Endothelial cell of umbilical vein (primary cell): Measurements from ENCODE around the gene DRC7. TPM values are rescaled to one million over a fixed set of nuclear protein-coding genes. Genes with fewer than 3 reads are reported as not detected.

Experiments
- BruUV-seq: library from RNA; stranded (reverse); fragments of 400-500 nt; replicated peaks from 2 replicates; lab custom pipeline; 2021; lab: Mats Ljungman, UMichigan
- CTCF ChIA-PET: fragments of 300-600, 350-600 bp; sonication (Branson Sonifier 250); formaldehyde crosslinking; loops from one replicate; lab custom pipeline; 2021; ENCODE audit warnings: antibody characterized with exemption, inconsistent platforms; lab: Charles Lee
- POLR2A ChIA-PET: fragments of 300-600, 350-600 bp; sonication (Branson Sonifier 250); formaldehyde crosslinking; loops from one replicate; lab custom pipeline; 2021; ENCODE audit warnings: antibody characterized with exemption, inconsistent platforms; lab: Charles Lee
- DNase-seq: peaks from one replicate; pipeline ENCODE4 v3.0.0-alpha.2; 2011; ENCODE audit warnings: low read depth, low spot score
- FAIRE-seq: peaks from 2 replicates; lab custom pipeline; 2011; peaks lifted over from hg19 to GRCh38; lab: Jason Lieb, UNC
- H2AFZ ChIP-seq: 2 replicates; pipeline ENCODE4 v1.6.0; 2012; ENCODE audit warnings: low read depth, low read length, control low read depth, inconsistent platforms
- H3K27ac ChIP-seq: 2 replicates; pipeline ENCODE4 v1.5.1; 2011; ENCODE audit warnings: low read depth, mild to moderate bottlenecking, control low read depth, low read length, moderate library complexity; ENCODE audit not compliant: insufficient read depth
- H3K27me3 ChIP-seq, 2 experiments: 2 replicates each; pipeline versions ENCODE4 v1.6.0 to v1.6.1; 2011; ENCODE audit warnings: low read length in 2 of 2, mixed read lengths in 1 of 2; ENCODE audit not compliant: control insufficient read depth in 2 of 2, insufficient read depth in 2 of 2
- H3K36me3 ChIP-seq, 2 experiments: 2 replicates in 1 of 2; 3 replicates in 1 of 2; pipeline ENCODE4 v1.5.1; 2011; ENCODE audit warnings: low read length in 2 of 2, mild to moderate bottlenecking in 1 of 2, moderate library complexity in 1 of 2; ENCODE audit not compliant: control insufficient read depth in 2 of 2, insufficient read depth in 2 of 2; ENCODE audit errors: extremely low read depth in 1 of 2
- H3K4me1 ChIP-seq: 3 replicates; pipeline ENCODE4 v1.5.1; 2011; ENCODE audit warnings: mild to moderate bottlenecking, low read length; ENCODE audit not compliant: control insufficient read depth, insufficient read depth; ENCODE audit errors: extremely low read depth
- H3K4me2 ChIP-seq: 2 replicates; pipeline ENCODE4 v1.6.1; 2011; ENCODE audit warnings: low read length, control low read depth, mixed read lengths; ENCODE audit not compliant: insufficient read depth
- H3K4me3 ChIP-seq, 3 experiments: fragments of 200-600 bp in 1 of 3; sonication (generic), shearing (Covaris generic) in 1 of 3; replicated peaks in 1 of 3; 2 replicates each; pipeline ENCODE4 v1.5.1; 2011 to 2016; ENCODE audit warnings: control low read depth in 3 of 3, low read length in 3 of 3, mild to moderate bottlenecking in 2 of 3, inconsistent platforms in 1 of 3, low read depth in 1 of 3, moderate library complexity in 1 of 3; ENCODE audit not compliant: insufficient read depth in 1 of 3
- H3K79me2 ChIP-seq: 2 replicates; pipeline ENCODE4 v1.6.0; 2012; ENCODE audit warnings: low read length, inconsistent platforms; ENCODE audit not compliant: control insufficient read depth, insufficient read depth
- H3K9ac ChIP-seq: replicated peaks from 2 replicates; pipeline ENCODE3; 2011; ENCODE audit warnings: low read length, control low read depth; ENCODE audit not compliant: insufficient read depth; ENCODE audit errors: extremely low read depth
- H3K9me1 ChIP-seq: replicated peaks from 3 replicates; pipeline ENCODE4 v1.6.0; 2011; ENCODE audit warnings: mild to moderate bottlenecking, low read length; ENCODE audit not compliant: control insufficient read depth, insufficient read depth; ENCODE audit errors: extremely low read depth
- H3K9me3 ChIP-seq: replicated peaks from 2 replicates; pipeline ENCODE4 v1.5.1; 2012; ENCODE audit warnings: low read length, inconsistent platforms; ENCODE audit not compliant: control insufficient read depth, insufficient read depth
- H4K20me1 ChIP-seq: replicated peaks from 2 replicates; pipeline ENCODE3; 2011; ENCODE audit warnings: mild to moderate bottlenecking, low read length; ENCODE audit not compliant: control insufficient read depth, insufficient read depth; ENCODE audit errors: extremely low read depth
- EZH2 ChIP-seq: IDR thresholded peaks from 2 replicates; pipeline ENCODE4 v1.6.1; 2012; ENCODE audit warnings: borderline replicate concordance, low read depth, mild to moderate bottlenecking, moderate library complexity, low read length, inconsistent platforms; ENCODE audit not compliant: severe bottlenecking
- FOS ChIP-seq: IDR thresholded peaks from 2 replicates; pipeline ENCODE4 v1.6.1; 2011; ENCODE audit warnings: mild to moderate bottlenecking, low read length, moderate library complexity, borderline replicate concordance; ENCODE audit not compliant: insufficient read depth
- GATA2 ChIP-seq: IDR thresholded peaks from 2 replicates; pipeline ENCODE4 v1.7.0; 2011; ENCODE audit warnings: low read depth, mild to moderate bottlenecking, moderate library complexity, mixed read lengths, low read length; ENCODE audit not compliant: insufficient read length, insufficient read depth
- JUN ChIP-seq: IDR thresholded peaks from 2 replicates; pipeline ENCODE4 v1.6.1; 2011; ENCODE audit warnings: borderline replicate concordance, low read depth; ENCODE audit not compliant: insufficient read length, insufficient read depth
- MAX ChIP-seq: IDR thresholded peaks from 2 replicates; pipeline ENCODE4 v1.6.1; 2011; ENCODE audit not compliant: insufficient read depth, insufficient read length
- MYC ChIP-seq: IDR thresholded peaks from one replicate; pipeline ENCODE4 v1.6.1; 2011; ENCODE audit warnings: mild to moderate bottlenecking, low read depth, low read length
- POLR2A ChIP-seq: IDR thresholded peaks from 2 replicates; pipeline ENCODE4 v1.6.1; 2012; ENCODE audit warnings: low read depth, mild to moderate bottlenecking, control low read depth, low read length
- POLR2AphosphoS5 ChIP-seq: IDR thresholded peaks from 2 replicates; pipeline ENCODE4 v1.6.1; 2012; ENCODE audit warnings: low read depth, mild to moderate bottlenecking, control low read depth, low read length, moderate library complexity; ENCODE audit not compliant: insufficient read depth
- dilution Hi-C: fragments of 300-500 bp; cut with MboI; formaldehyde crosslinking; loops from one replicate; pipeline ENCODE4 v1.15.0; 2019; ENCODE audit warnings: low sequenced_read_pairs; ENCODE audit not compliant: extremely low pct_ligation_motif_present
- intact Hi-C: fragments of 100-400 bp; cut with micrococcal nuclease; formaldehyde crosslinking; loops from one replicate; pipeline ENCODE4 v1.10.0; 2022
- polyA plus RNA-seq, 4 experiments: library from polyadenylated mRNA; depleted of rRNA in 3 of 4; stranded (reverse) in 3 of 4; unstranded in 1 of 4; fragments of >200 nt; gene quantifications; 2 replicates each; pipeline versions ENCODE4 v1.2.1 to v1.2.3, GENCODE V29; 2011 to 2012; ENCODE audit warnings: missing spikeins in 1 of 4
- total RNA-seq: library from RNA; stranded (reverse); gene quantifications from 2 replicates; pipeline ENCODE4 v1.2.3, GENCODE V29; 2021
- TF ChIP-seq, protein P1 (sequence below), 2 donors: IDR thresholded peaks; 1 replicate in 1 of 2; 2 replicates in 1 of 2; pipeline ENCODE4 v1.5.1; 2011; ENCODE audit warnings: low read length in 2 of 2, mild to moderate bottlenecking in 2 of 2, moderate library complexity in 2 of 2, control low read depth in 1 of 2, inconsistent platforms in 1 of 2, low read depth in 1 of 2; ENCODE audit not compliant: insufficient read depth in 1 of 2; ENCODE audit errors: extremely low read depth in 1 of 2

DRC7 gene
- total and polyA plus RNA-seq, 2 donors (not counting 3 experiments of a cell fraction or from before 2014, with no cell fraction given): 0.13 to 0.77 TPM

DNA sequence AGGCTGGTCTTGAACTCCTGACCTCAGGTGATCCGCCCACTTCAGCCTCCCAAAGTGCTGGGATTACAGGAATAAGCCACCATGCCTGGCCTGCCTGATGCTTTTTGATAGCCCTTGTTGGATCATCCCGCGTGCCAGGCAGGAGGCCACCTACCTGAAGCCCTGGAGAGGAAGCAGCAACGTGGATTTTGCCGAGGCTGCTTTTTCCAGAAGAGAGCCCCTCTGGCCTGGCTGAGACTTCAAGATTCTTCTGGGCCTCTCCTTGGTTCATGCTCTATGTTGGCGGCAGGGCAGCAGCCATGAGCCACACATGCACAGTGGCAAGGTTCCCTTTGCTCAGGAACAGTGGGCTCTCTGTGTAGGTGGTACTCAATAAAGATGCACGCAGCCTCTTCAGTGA, 52.5 kb downstream of the DRC7 start:
- dilution Hi-C loops: no loop called here
- H3K9me1 ChIP-seq: no peaks in the 10 kb centered on the region
- no peak overlapping the region for H3K4me2 ChIP-seq
- POLR2A ChIA-PET: no interaction called here
- BruUV-seq: no TSS peak
- TF ChIP-seq EZH2 (no peak), POLR2AphosphoS5 (no peak), JUN (no peak), MYC (no peak), GATA2 (no peak)
- H3K27me3 ChIP-seq: no peaks in the 10 kb centered on the region
- intact Hi-C loops: no loop called here
- FAIRE-seq: no peak
- H3K4me3 ChIP-seq: no peak overlapping the region
- H4K20me1 ChIP-seq: no peaks in the 10 kb centered on the region
- H3K36me3 ChIP-seq: peaks cover 0 to 8% of the 10 kb centered on the region in 2 experiments
- DNase-seq: no peak
- H3K4me1 ChIP-seq: no peaks in the 10 kb centered on the region
- CTCF ChIA-PET: interaction anchor here (1.8 kb wide), 1 partner anchor 10 kb away, joined by 7 read pairs; no protein-coding TSS in a partner anchor
- H3K9me3 ChIP-seq: no peaks in the 10 kb centered on the region
- no peak overlapping the region for H3K9ac ChIP-seq
- no peak overlapping the region for H2AFZ ChIP-seq
- no peaks in the 10 kb centered on the region for H3K79me2 ChIP-seq
- no peak overlapping the region for H3K27ac ChIP-seq

- TF ChIP-seq GATA2 (no peak), POLR2AphosphoS5 (no peak), POLR2A (no peak), FOS (no peak), EZH2 (no peak), MYC (no peak), MAX (no peak), JUN (no peak)
- TF ChIP-seq, protein P1, sequence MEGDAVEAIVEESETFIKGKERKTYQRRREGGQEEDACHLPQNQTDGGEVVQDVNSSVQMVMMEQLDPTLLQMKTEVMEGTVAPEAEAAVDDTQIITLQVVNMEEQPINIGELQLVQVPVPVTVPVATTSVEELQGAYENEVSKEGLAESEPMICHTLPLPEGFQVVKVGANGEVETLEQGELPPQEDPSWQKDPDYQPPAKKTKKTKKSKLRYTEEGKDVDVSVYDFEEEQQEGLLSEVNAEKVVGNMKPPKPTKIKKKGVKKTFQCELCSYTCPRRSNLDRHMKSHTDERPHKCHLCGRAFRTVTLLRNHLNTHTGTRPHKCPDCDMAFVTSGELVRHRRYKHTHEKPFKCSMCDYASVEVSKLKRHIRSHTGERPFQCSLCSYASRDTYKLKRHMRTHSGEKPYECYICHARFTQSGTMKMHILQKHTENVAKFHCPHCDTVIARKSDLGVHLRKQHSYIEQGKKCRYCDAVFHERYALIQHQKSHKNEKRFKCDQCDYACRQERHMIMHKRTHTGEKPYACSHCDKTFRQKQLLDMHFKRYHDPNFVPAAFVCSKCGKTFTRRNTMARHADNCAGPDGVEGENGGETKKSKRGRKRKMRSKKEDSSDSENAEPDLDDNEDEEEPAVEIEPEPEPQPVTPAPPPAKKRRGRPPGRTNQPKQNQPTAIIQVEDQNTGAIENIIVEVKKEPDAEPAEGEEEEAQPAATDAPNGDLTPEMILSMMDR (IDR thresholded peaks at IDR 0.05; ENCODE audit: extremely low read depth in 1 of 2, insufficient read depth in 1 of 2, low read depth in 1 of 2, low read length in 2 of 2): no peak
- dilution Hi-C loops: no loop called here
- H3K9me1 ChIP-seq: no peaks in the 10 kb centered on the region
- no peaks in the 10 kb centered on the region for H3K4me1 ChIP-seq
- no peaks in the 10 kb centered on the region for H3K27me3 ChIP-seq
- peaks cover 0 to 7% of the 10 kb centered on the region in 2 experiments for H3K36me3 ChIP-seq
- intact Hi-C loops: no loop called here
- no peak for DNase-seq
- POLR2A ChIA-PET: no interaction called here
- BruUV-seq: no TSS peak
- no peak overlapping the region for H3K9ac ChIP-seq
- no peak overlapping the region for H3K27ac ChIP-seq
- H4K20me1 ChIP-seq: no peaks in the 10 kb centered on the region
- CTCF ChIA-PET: interaction anchor here (1.7 kb wide), 1 partner anchor 10 kb away, joined by 7 read pairs; no protein-coding TSS in a partner anchor
- H2AFZ ChIP-seq: no peak overlapping the region
- no peak for FAIRE-seq
- no peaks in the 10 kb centered on the region for H3K9me3 ChIP-seq
- no peaks in the 10 kb centered on the region for H3K79me2 ChIP-seq
- H3K4me2 ChIP-seq: no peak overlapping the region
- H3K4me3 ChIP-seq: no peak overlapping the region
These were observed 52.9 kb downstream of the DRC7 start for GRCh38 chr16:57747496-57747895.
